Measurements from ENCODE around the gene ARHGEF5.
"Not testable (repeated sequence)": the region's sequence is repeated elsewhere in the genome, so short reads cannot be mapped to it uniquely, and the experiment has no call there.

The ARHGEF5 gene

DNA sequence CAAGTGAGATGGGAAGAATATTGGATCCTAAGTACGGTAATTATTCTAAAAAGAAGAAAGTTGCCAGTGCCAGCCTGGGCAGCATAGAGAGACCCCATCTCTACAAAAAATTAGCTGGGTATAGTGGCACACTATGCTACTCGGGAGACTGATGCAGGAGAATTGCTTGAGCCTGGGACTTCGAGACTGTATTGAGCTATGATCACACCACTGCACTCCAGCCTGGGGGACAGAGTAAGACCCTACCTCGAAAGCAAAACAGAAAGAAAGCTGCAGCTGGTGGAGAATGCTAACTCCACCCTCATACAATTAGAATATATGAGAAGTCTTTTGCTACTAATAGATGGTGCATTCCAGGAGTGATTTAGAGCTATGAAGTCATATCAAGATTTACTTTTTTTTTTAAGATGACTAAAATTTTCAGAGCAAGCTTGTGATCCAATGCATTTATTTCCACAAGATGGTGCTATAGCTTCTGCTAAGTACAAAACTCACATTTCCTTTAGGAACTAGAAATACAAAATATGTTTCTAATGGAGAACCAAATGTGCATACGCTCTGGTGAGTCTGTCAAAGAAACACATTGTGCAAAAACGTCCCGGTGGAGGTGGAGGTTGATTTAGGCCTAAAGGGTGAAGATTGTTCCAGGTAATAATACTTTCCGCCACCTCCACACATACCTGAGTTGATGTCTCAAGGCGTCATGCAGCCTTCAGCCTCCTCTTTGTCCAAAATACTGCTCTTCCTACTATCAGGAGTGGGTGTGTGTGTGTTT, 23.8 kb upstream of the ARHGEF5 start:
- not testable (repeated sequence) for H3K9me3 ChIP-seq (ENCODE audit: control insufficient read depth, low read length); H3K4me1 ChIP-seq (ENCODE audit: control insufficient read depth, insufficient read depth, low read length, poor library complexity, severe bottlenecking)

DNA sequence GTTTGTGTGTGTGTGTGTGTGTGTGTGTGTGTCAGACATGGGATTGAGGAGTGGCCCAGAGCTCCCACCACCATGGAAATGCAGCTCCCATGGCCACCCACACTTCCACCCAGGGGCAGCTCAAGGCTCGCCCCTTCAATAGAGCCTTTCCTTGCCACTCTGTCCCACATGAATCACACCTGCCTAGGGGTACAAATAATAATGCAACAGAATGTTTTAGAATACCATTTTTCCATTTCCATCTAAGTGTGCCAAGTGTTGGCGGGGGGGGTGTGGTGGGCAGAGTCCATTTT, 23.3 kb upstream of the ARHGEF5 start:
- H3K4me3 ChIP-seq (ENCODE audit: insufficient read depth, low read depth, low read length, poor library complexity, severe bottlenecking); H3K4me1 ChIP-seq (ENCODE audit: control insufficient read depth, insufficient read depth, low read length, poor library complexity, severe bottlenecking); DNase-seq; H3K36me3 ChIP-seq (ENCODE audit: control insufficient read depth, insufficient read depth, low read length); H3K27ac ChIP-seq (ENCODE audit: insufficient read depth, low read length, poor library complexity, severe bottlenecking); H3K27me3 ChIP-seq (replicated peaks; ENCODE audit: control insufficient read depth, insufficient read depth, low read length, poor library complexity, severe bottlenecking); H3K9me3 ChIP-seq (ENCODE audit: control insufficient read depth, low read length): not testable (repeated sequence)

More for the DNA sequence above, 23.8 kb upstream of the ARHGEF5 start:
- not testable (repeated sequence) for H3K36me3 ChIP-seq (ENCODE audit: control insufficient read depth, insufficient read depth, low read length); H3K4me3 ChIP-seq (ENCODE audit: insufficient read depth, low read depth, low read length, poor library complexity, severe bottlenecking); H3K27me3 ChIP-seq (replicated peaks; ENCODE audit: control insufficient read depth, insufficient read depth, low read length, poor library complexity, severe bottlenecking); H3K27ac ChIP-seq (ENCODE audit: insufficient read depth, low read length, poor library complexity, severe bottlenecking); DNase-seq

DNA sequence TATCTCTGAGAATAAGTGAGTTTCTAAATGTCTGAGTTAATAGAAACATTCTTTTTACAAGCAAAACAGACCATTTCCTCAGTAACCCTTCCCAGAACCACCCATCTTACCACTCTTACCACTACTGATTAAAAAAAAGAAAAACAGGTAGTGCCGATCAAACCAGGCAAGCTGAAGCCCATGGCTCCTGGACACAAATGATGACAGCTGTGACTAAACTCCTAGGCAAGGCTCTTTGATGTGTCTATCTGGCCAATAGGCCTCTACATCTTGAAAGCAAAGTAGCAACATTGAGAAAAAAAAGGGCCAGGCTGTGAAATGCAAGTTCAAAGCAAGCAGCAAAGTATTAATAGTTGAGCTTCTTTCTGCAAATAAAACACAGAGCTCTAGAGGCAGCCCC, 6.6 kb upstream of the ARHGEF5 start:
- not testable (repeated sequence) for H3K36me3 ChIP-seq (ENCODE audit: control insufficient read depth, insufficient read depth, low read length); H3K4me1 ChIP-seq (ENCODE audit: control insufficient read depth, insufficient read depth, low read length, poor library complexity, severe bottlenecking); H3K9me3 ChIP-seq (ENCODE audit: control insufficient read depth, low read length); H3K27me3 ChIP-seq (replicated peaks; ENCODE audit: control insufficient read depth, insufficient read depth, low read length, poor library complexity, severe bottlenecking); H3K4me3 ChIP-seq (ENCODE audit: insufficient read depth, low read depth, low read length, poor library complexity, severe bottlenecking); DNase-seq; H3K27ac ChIP-seq (ENCODE audit: insufficient read depth, low read length, poor library complexity, severe bottlenecking)

DNA sequence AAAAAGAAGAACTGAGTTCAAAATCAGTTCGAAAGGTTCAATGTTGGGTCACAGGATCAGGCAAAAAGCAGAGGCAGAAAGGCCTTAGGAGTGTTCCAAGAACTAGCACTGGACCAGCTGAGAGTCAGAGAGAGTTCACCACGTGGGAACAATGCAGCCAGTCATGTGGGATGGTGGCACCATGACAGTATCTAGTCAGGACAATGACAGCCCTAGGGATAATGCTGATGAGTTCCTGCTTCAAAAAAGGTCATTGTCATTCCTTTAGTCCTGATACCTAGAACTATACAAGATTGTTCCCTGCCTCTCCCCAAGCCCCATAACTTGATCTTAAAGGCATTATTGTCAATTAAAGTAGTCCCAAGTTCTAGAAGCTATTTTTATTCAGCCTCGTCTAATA, 3.5 kb upstream of the ARHGEF5 start:
- H3K4me1 ChIP-seq (ENCODE audit: control insufficient read depth, insufficient read depth, low read length, poor library complexity, severe bottlenecking); H3K9me3 ChIP-seq (ENCODE audit: control insufficient read depth, low read length); H3K27me3 ChIP-seq (replicated peaks; ENCODE audit: control insufficient read depth, insufficient read depth, low read length, poor library complexity, severe bottlenecking); H3K4me3 ChIP-seq (ENCODE audit: insufficient read depth, low read depth, low read length, poor library complexity, severe bottlenecking); DNase-seq; H3K27ac ChIP-seq (ENCODE audit: insufficient read depth, low read length, poor library complexity, severe bottlenecking); H3K36me3 ChIP-seq (ENCODE audit: control insufficient read depth, insufficient read depth, low read length): not testable (repeated sequence)

DNA sequence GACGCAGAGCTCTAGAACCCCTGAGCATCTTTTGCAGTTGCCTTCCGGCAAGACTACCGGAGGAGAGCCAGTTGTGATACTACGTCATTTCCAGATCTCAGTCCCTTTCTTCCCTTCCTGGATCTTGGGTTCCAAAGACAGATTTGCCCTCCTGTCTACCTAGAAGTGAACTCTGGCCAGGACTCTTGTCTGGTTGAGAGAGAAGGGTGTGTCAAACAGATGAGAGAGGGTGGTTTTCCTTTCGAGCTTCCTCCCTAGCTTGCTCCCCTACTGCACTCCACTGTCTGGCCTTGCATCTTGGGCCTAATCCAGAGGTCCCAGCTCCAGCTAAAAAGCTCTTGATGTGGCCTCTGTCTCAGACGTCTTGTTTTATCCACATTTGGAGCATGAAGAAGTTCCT, 983 bp downstream of the ARHGEF5 start:
- not testable (repeated sequence) for H3K4me1 ChIP-seq (ENCODE audit: control insufficient read depth, insufficient read depth, low read length, poor library complexity, severe bottlenecking); H3K27ac ChIP-seq (ENCODE audit: insufficient read depth, low read length, poor library complexity, severe bottlenecking); H3K27me3 ChIP-seq (replicated peaks; ENCODE audit: control insufficient read depth, insufficient read depth, low read length, poor library complexity, severe bottlenecking); DNase-seq; H3K4me3 ChIP-seq (ENCODE audit: insufficient read depth, low read depth, low read length, poor library complexity, severe bottlenecking); H3K9me3 ChIP-seq (ENCODE audit: control insufficient read depth, low read length); H3K36me3 ChIP-seq (ENCODE audit: control insufficient read depth, insufficient read depth, low read length)

DNA sequence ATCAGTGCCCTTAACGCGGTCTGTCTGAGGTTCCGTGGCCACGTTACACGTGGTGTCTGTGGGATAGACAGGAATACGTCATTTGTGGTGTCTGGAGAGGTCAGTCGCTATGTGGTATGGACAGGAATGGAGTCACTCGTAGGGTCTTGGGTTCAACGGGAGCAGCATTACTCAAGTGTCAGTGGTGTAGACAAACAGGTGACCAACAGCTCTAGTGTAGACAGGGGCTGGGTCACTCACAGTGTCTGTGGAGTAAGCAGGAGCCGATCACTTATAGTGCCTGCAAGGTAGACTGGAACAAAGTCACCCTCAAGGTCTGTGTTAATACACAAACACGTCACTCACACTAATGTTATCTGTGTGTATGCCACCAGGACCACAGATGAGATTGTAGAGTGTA, 1.7 kb downstream of the ARHGEF5 start:
- not testable (repeated sequence) for H3K4me1 ChIP-seq (ENCODE audit: control insufficient read depth, insufficient read depth, low read length, poor library complexity, severe bottlenecking); H3K27me3 ChIP-seq (replicated peaks; ENCODE audit: control insufficient read depth, insufficient read depth, low read length, poor library complexity, severe bottlenecking); DNase-seq; H3K9me3 ChIP-seq (ENCODE audit: control insufficient read depth, low read length); H3K36me3 ChIP-seq (ENCODE audit: control insufficient read depth, insufficient read depth, low read length); H3K27ac ChIP-seq (ENCODE audit: insufficient read depth, low read length, poor library complexity, severe bottlenecking); H3K4me3 ChIP-seq (ENCODE audit: insufficient read depth, low read depth, low read length, poor library complexity, severe bottlenecking)

DNA sequence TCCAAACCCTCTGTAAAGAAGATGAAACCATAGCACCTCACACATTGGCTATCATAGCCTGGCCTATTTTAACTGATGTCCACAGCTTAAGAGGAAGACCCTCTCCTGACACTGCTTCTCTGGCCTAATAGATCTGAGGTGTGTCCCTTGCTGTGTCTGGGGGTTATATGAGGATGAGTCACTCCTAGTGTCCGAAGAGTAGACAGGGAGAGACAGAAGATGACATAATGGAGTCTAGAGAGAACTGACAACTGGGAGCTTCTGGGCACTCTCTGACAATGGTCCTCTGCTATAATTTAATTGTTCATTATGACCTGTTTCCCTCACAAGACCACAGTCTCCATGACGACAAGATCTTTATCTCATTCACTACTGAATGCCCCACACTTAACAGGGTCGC, 6.9 kb downstream of the ARHGEF5 start:
- not testable (repeated sequence) for H3K9me3 ChIP-seq (ENCODE audit: control insufficient read depth, low read length); H3K27me3 ChIP-seq (replicated peaks; ENCODE audit: control insufficient read depth, insufficient read depth, low read length, poor library complexity, severe bottlenecking); H3K36me3 ChIP-seq (ENCODE audit: control insufficient read depth, insufficient read depth, low read length); H3K27ac ChIP-seq (ENCODE audit: insufficient read depth, low read length, poor library complexity, severe bottlenecking); DNase-seq; H3K4me3 ChIP-seq (ENCODE audit: insufficient read depth, low read depth, low read length, poor library complexity, severe bottlenecking); H3K4me1 ChIP-seq (ENCODE audit: control insufficient read depth, insufficient read depth, low read length, poor library complexity, severe bottlenecking)

DNA sequence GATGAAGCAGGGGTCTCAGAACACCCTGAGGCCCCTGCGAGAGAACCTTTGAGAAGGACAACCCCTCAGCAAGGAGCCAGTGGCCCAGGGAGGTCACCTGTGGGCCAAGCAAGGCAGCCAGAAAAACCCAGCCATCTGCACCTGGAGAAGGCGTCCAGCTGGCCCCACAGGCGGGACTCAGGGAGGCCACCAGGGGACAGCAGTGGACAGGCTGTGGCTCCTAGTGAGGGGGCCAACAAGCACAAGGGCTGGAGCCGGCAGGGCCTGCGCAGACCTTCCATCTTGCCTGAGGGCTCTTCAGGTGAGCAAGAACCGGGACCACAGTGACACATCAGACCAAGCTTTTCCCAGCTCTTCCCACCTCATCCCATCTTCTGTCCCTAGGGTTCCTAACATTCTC, 10.3 kb downstream of the ARHGEF5 start:
- not testable (repeated sequence) for H3K27ac ChIP-seq (ENCODE audit: insufficient read depth, low read length, poor library complexity, severe bottlenecking); H3K9me3 ChIP-seq (ENCODE audit: control insufficient read depth, low read length); H3K4me3 ChIP-seq (ENCODE audit: insufficient read depth, low read depth, low read length, poor library complexity, severe bottlenecking); DNase-seq; H3K4me1 ChIP-seq (ENCODE audit: control insufficient read depth, insufficient read depth, low read length, poor library complexity, severe bottlenecking); H3K27me3 ChIP-seq (replicated peaks; ENCODE audit: control insufficient read depth, insufficient read depth, low read length, poor library complexity, severe bottlenecking); H3K36me3 ChIP-seq (ENCODE audit: control insufficient read depth, insufficient read depth, low read length)

DNA sequence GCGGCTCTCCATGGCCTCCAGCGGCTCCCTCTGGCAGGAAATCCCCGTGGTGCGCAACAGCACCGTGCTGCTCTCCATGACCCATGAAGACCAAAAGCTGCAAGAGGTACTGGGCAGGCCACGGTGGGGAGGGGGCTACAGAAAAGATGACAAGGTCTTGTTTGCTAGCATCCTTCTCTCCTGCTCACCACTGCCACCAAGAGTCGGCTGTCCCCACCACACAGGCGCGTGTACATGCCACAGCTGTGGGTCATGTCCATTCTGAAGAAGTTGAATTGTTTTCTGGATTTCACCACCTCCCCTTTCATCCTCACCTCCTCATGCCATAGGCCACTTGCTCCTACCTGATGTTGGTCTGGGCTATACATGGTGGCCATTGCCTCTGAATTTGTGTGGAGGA, 12.0 kb downstream of the ARHGEF5 start:
- H3K27ac ChIP-seq (ENCODE audit: insufficient read depth, low read length, poor library complexity, severe bottlenecking); H3K4me1 ChIP-seq (ENCODE audit: control insufficient read depth, insufficient read depth, low read length, poor library complexity, severe bottlenecking); H3K36me3 ChIP-seq (ENCODE audit: control insufficient read depth, insufficient read depth, low read length); DNase-seq; H3K4me3 ChIP-seq (ENCODE audit: insufficient read depth, low read depth, low read length, poor library complexity, severe bottlenecking); H3K27me3 ChIP-seq (replicated peaks; ENCODE audit: control insufficient read depth, insufficient read depth, low read length, poor library complexity, severe bottlenecking); H3K9me3 ChIP-seq (ENCODE audit: control insufficient read depth, low read length): not testable (repeated sequence)

DNA sequence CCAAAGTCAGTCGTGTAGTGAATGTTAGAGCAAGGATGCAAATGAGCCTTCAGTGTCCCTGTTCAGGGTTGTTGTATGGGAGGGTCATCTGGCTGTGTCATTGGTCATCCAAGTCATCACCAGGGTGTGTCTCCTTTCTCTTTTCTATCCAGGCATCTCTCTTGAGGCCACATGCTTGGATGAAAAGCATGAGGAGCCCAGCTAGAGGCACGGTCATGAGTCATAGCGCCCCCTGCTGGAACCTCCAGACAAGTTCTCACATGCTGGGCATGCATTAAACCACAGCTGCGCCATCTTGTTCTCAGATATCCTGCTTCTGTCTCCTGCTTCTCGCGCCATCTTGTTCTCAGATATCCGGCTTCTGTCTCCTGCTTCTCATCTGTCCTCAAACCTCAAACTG, 14.0 kb downstream of the ARHGEF5 start:
- not testable (repeated sequence) for H3K9me3 ChIP-seq (ENCODE audit: control insufficient read depth, low read length); H3K4me1 ChIP-seq (ENCODE audit: control insufficient read depth, insufficient read depth, low read length, poor library complexity, severe bottlenecking); H3K27me3 ChIP-seq (replicated peaks; ENCODE audit: control insufficient read depth, insufficient read depth, low read length, poor library complexity, severe bottlenecking); DNase-seq; H3K36me3 ChIP-seq (ENCODE audit: control insufficient read depth, insufficient read depth, low read length); H3K4me3 ChIP-seq (ENCODE audit: insufficient read depth, low read depth, low read length, poor library complexity, severe bottlenecking); H3K27ac ChIP-seq (ENCODE audit: insufficient read depth, low read length, poor library complexity, severe bottlenecking)

DNA sequence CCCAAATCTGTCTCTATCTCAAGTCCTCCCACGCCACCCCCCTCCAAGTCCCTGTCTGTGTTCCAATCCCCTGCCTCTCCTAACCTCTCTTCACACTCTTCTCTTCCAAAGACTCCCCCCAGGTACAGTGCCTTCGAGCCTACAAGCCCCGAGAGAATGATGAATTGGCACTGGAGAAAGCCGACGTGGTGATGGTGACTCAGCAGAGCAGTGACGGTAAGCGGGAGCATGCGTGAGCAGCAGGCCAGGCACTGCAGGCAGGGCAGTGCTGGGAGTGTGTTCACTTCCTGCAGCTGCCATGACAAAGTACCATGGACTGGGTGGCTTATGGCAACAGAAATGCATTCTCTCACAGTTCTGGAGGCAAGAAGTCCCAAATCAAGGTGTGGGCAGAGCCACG, 23.4 kb downstream of the ARHGEF5 start:
- no peak overlapping the region for H3K27ac ChIP-seq (ENCODE audit: insufficient read depth, low read length, poor library complexity, severe bottlenecking)
- no peak overlapping the region for H3K4me3 ChIP-seq (ENCODE audit: insufficient read depth, low read depth, low read length, poor library complexity, severe bottlenecking)
- no peaks in the 10 kb centered on the region for H3K36me3 ChIP-seq (ENCODE audit: control insufficient read depth, insufficient read depth, low read length)
- no peak for DNase-seq
- H3K27me3 ChIP-seq (replicated peaks; ENCODE audit: control insufficient read depth, insufficient read depth, low read length, poor library complexity, severe bottlenecking): no peaks in the 10 kb centered on the region
- no peaks in the 10 kb centered on the region for H3K4me1 ChIP-seq (ENCODE audit: control insufficient read depth, insufficient read depth, low read length, poor library complexity, severe bottlenecking)
- no peaks in the 10 kb centered on the region for H3K9me3 ChIP-seq (ENCODE audit: control insufficient read depth, low read length)
